ENCODE data around the gene SLC38A1.

The SLC38A1 gene

DNA sequence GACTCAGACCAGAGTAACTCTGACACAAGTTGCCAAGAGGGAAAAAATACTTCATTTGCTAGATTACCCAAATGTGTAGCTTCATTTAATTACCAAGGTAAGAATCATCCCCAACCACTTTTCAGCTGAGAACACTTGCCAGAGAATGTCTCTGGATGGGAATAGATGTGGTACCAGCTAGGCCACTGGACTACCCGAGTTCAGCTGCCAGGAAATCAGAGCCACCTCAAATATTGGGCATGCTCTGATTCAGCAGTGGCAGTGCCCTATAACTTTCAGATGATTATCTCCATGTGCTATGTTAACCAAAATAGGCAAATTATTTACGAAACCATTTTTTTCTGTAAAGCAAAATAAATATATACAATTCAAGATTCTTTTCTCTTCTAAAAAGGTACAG lies 80.7 kb downstream of the SLC38A1 start:
- TF ChIP-seq RARB (CRISPR knock-in tag; IDR thresholded peaks at IDR 0.05) = no peak
- no peak for TF ChIP-seq TOX (CRISPR knock-in tag; IDR thresholded peaks at IDR 0.05; ENCODE audit: borderline replicate concordance)
- no peak for TF ChIP-seq ZFP3 (CRISPR knock-in tag; IDR thresholded peaks at IDR 0.05)
- no peak for TF ChIP-seq ISL1 (CRISPR knock-in tag; IDR thresholded peaks at IDR 0.05)
- TF ChIP-seq SNAI2 (CRISPR knock-in tag; IDR thresholded peaks at IDR 0.05) = no peak
- TF ChIP-seq BACH2 (CRISPR knock-in tag; IDR thresholded peaks at IDR 0.05; ENCODE audit: borderline replicate concordance) = no peak
- no peak for TF ChIP-seq CSDC2 (CRISPR knock-in tag; IDR thresholded peaks at IDR 0.05)
- TF ChIP-seq ZNF70 (CRISPR knock-in tag; IDR thresholded peaks at IDR 0.05) = no peak
- no peak for TF ChIP-seq ESRRG (CRISPR knock-in tag; IDR thresholded peaks at IDR 0.05)
- TF ChIP-seq OSR1 (CRISPR knock-in tag; IDR thresholded peaks at IDR 0.05) = no peak
- TF ChIP-seq TSHZ2 (CRISPR knock-in tag; IDR thresholded peaks at IDR 0.05) = no peak
- no peak for TF ChIP-seq POU6F1 (CRISPR knock-in tag; IDR thresholded peaks at IDR 0.05; ENCODE audit: borderline replicate concordance, low read depth)
- TF ChIP-seq GLIS3 (CRISPR knock-in tag; IDR thresholded peaks at IDR 0.05) = no peak
- TF ChIP-seq ARNTL (CRISPR knock-in tag; IDR thresholded peaks at IDR 0.05; ENCODE audit: borderline replicate concordance, low read depth) = no peak
- no peak for TF ChIP-seq PPARA (CRISPR knock-in tag; IDR thresholded peaks at IDR 0.05; ENCODE audit: borderline replicate concordance)
- TF ChIP-seq TCF4 (CRISPR knock-in tag; IDR thresholded peaks at IDR 0.05; ENCODE audit: borderline replicate concordance) = no peak
- TF ChIP-seq ZFP30 (CRISPR knock-in tag; IDR thresholded peaks at IDR 0.05) = no peak
- TF ChIP-seq, protein P1, sequence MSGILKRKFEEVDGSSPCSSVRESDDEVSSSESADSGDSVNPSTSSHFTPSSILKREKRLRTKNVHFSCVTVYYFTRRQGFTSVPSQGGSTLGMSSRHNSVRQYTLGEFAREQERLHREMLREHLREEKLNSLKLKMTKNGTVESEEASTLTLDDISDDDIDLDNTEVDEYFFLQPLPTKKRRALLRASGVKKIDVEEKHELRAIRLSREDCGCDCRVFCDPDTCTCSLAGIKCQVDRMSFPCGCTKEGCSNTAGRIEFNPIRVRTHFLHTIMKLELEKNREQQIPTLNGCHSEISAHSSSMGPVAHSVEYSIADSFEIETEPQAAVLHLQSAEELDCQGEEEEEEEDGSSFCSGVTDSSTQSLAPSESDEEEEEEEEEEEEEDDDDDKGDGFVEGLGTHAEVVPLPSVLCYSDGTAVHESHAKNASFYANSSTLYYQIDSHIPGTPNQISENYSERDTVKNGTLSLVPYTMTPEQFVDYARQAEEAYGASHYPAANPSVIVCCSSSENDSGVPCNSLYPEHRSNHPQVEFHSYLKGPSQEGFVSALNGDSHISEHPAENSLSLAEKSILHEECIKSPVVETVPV (CRISPR knock-in tag; IDR thresholded peaks at IDR 0.05) = no peak
- TF ChIP-seq PATZ1 (CRISPR knock-in tag; IDR thresholded peaks at IDR 0.05; ENCODE audit: borderline replicate concordance) = no peak
- no peak for TF ChIP-seq ZC3H10 (CRISPR knock-in tag; IDR thresholded peaks at IDR 0.05)

GRCh38 chr12:46187023-46187422 lies 81.8 kb downstream of the SLC38A1 start:
- no peak for TF ChIP-seq SNAI2 (CRISPR knock-in tag; IDR thresholded peaks at IDR 0.05)
- TF ChIP-seq OSR1 (CRISPR knock-in tag; IDR thresholded peaks at IDR 0.05) = no peak
- TF ChIP-seq PPARA (CRISPR knock-in tag; IDR thresholded peaks at IDR 0.05; ENCODE audit: borderline replicate concordance) = no peak
- TF ChIP-seq ESRRG (CRISPR knock-in tag; IDR thresholded peaks at IDR 0.05) = no peak
- no peak for TF ChIP-seq CSDC2 (CRISPR knock-in tag; IDR thresholded peaks at IDR 0.05)
- no peak for TF ChIP-seq ZNF8 (CRISPR knock-in tag; IDR thresholded peaks at IDR 0.05)
- TF ChIP-seq TSHZ2 (CRISPR knock-in tag; IDR thresholded peaks at IDR 0.05) = no peak
- TF ChIP-seq ZNF70 (CRISPR knock-in tag; IDR thresholded peaks at IDR 0.05) = no peak
- ATAC-seq = no peak

More for the DNA sequence above, 80.7 kb downstream of the SLC38A1 start:
- ATAC-seq = no peak
